Trophoblast cell (in vitro differentiated cells and primary cell): ENCODE results near the gene DENND2D.

Source experiments
- DNase-seq, 2 donors: peaks; one replicate each; pipeline ENCODE4 v3.0.0-alpha.2; 2016
- H2AFZ ChIP-seq: 2 replicates; pipeline ENCODE4 v1.6.1; 2013; ENCODE audit warnings: low read length, moderate library complexity, mild to moderate bottlenecking; ENCODE audit not compliant: insufficient read depth, poor library complexity
- H2AK5ac ChIP-seq: 2 replicates; pipeline ENCODE4 v1.6.1; 2013; ENCODE audit warnings: mild to moderate bottlenecking, low read length
- H2BK120ac ChIP-seq: 2 replicates; pipeline ENCODE4 v1.6.1; 2013; ENCODE audit warnings: low read length, mild to moderate bottlenecking, moderate library complexity; ENCODE audit not compliant: insufficient read depth, poor library complexity
- H2BK12ac ChIP-seq: 2 replicates; pipeline ENCODE4 v1.6.1; 2013; ENCODE audit warnings: mild to moderate bottlenecking, low read length, moderate library complexity
- H2BK5ac ChIP-seq: 2 replicates; pipeline ENCODE4 v1.6.1; 2013; ENCODE audit warnings: low read length, low read depth, moderate library complexity, mild to moderate bottlenecking; ENCODE audit not compliant: poor library complexity
- H3K14ac ChIP-seq: 2 replicates; pipeline ENCODE4 v1.6.1; 2013; ENCODE audit warnings: mild to moderate bottlenecking, low read length
- H3K18ac ChIP-seq: 2 replicates; pipeline ENCODE4 v1.6.1; 2013; ENCODE audit warnings: mild to moderate bottlenecking, low read length
- H3K23ac ChIP-seq: 2 replicates; pipeline ENCODE4 v1.6.1; 2013; ENCODE audit warnings: low read length
- H3K27ac ChIP-seq: 2 replicates; pipeline ENCODE4 v1.5.1; 2013; ENCODE audit warnings: low read depth, mild to moderate bottlenecking, inconsistent platforms, low read length, moderate library complexity
- H3K27me3 ChIP-seq: 2 replicates; pipeline ENCODE4 v1.6.1; 2013; ENCODE audit warnings: inconsistent platforms, mild to moderate bottlenecking, low read length, moderate library complexity; ENCODE audit not compliant: insufficient read depth
- H3K36me3 ChIP-seq, 2 experiments: 1 replicate in 1 of 2; 2 replicates in 1 of 2; pipeline ENCODE4 v1.6.1; 2013; ENCODE audit warnings: low read length in 2 of 2, mild to moderate bottlenecking in 2 of 2, moderate library complexity in 1 of 2; ENCODE audit not compliant: insufficient read depth in 2 of 2, control insufficient read depth in 1 of 2
- H3K4ac ChIP-seq: 2 replicates; pipeline ENCODE4 v1.6.1; 2013; ENCODE audit warnings: low read depth, mild to moderate bottlenecking, low read length, moderate library complexity
- H3K4me1 ChIP-seq, 2 experiments: 1 replicate in 1 of 2; 2 replicates in 1 of 2; pipeline ENCODE4 v1.6.1; 2013; ENCODE audit warnings: low read length in 2 of 2, mild to moderate bottlenecking in 2 of 2, moderate library complexity in 1 of 2; ENCODE audit not compliant: insufficient read depth in 2 of 2, control insufficient read depth in 1 of 2
- H3K4me2 ChIP-seq: 2 replicates; pipeline ENCODE4 v1.6.1; 2013; ENCODE audit warnings: inconsistent platforms, mild to moderate bottlenecking, low read length, moderate library complexity
- H3K4me3 ChIP-seq: 2 replicates; pipeline ENCODE4 v1.5.1; 2013; ENCODE audit warnings: mild to moderate bottlenecking, low read depth, low read length, inconsistent platforms
- H3K79me1 ChIP-seq: one replicate; pipeline ENCODE4 v1.6.1; 2013; ENCODE audit warnings: low read length
- H3K79me2 ChIP-seq: 2 replicates; pipeline ENCODE4 v1.6.1; 2013; ENCODE audit warnings: low read length, mild to moderate bottlenecking; ENCODE audit not compliant: control insufficient read depth, insufficient read depth, poor library complexity
- H3K9ac ChIP-seq: 2 replicates; pipeline ENCODE4 v1.6.1; 2013; ENCODE audit warnings: mild to moderate bottlenecking, low read length
- H3K9me3 ChIP-seq: 2 replicates; pipeline ENCODE4 v1.6.1; 2013; ENCODE audit warnings: low read depth, mild to moderate bottlenecking, control low read depth, inconsistent platforms, low read length; ENCODE audit not compliant: insufficient read depth
- H4K12ac ChIP-seq: 2 replicates; pipeline ENCODE4 v1.6.1; 2013; ENCODE audit warnings: low read depth, mild to moderate bottlenecking, low read length, moderate library complexity
- H4K8ac ChIP-seq: 2 replicates; pipeline ENCODE4 v1.6.1; 2013; ENCODE audit warnings: low read depth, mild to moderate bottlenecking, low read length, moderate library complexity
- H4K91ac ChIP-seq: one replicate; pipeline ENCODE4 v1.6.1; 2013; ENCODE audit warnings: low read depth, mild to moderate bottlenecking, low read length, moderate library complexity
- WGBS: extraction: QIAGEN DNeasy Blood & Tissue Kit; methylation state at CpG from one replicate; pipeline ENCODE4 v1.1.7; 2013; ENCODE audit warnings: missing lambda C conversion rate; ENCODE audit not compliant: insufficient read length, insufficient coverage; ENCODE audit errors: extremely low coverage; 5-methylcytosine and 5-hydroxymethylcytosine counted together

The DENND2D gene

GRCh38 chr1:111147948-111148347 lies 52.5 kb downstream of the DENND2D start:
- Histone ChIP-seq H3K79me2 (peaks cover 6% of the 10 kb centered on the region), H3K14ac (no peak overlapping the region), H2AK5ac (no peak overlapping the region)

GRCh38 chr1:111145963-111146768 lies 54.3 kb downstream of the DENND2D start:
- Histone ChIP-seq H4K12ac (no peak overlapping the region), H3K4me2 (no peak overlapping the region), H3K18ac (no peak overlapping the region), H2AK5ac (no peak overlapping the region), H3K79me2 (peaks cover 6% of the 10 kb centered on the region), H3K4me1 (peaks cover 0 to 2% of the 10 kb centered on the region in 2 experiments), H3K36me3 (peaks cover 0 to 7% of the 10 kb centered on the region in 2 experiments), H3K27me3 (no peaks in the 10 kb centered on the region), H2BK12ac (no peak overlapping the region), H3K79me1 (no peaks in the 10 kb centered on the region), H3K4ac (no peak overlapping the region), H3K27ac (no peak overlapping the region), H3K23ac (no peak overlapping the region), H3K9me3 (no peaks in the 10 kb centered on the region), H4K91ac (no peak overlapping the region), H2BK5ac (no peak overlapping the region), H3K9ac (no peak overlapping the region), H3K14ac (no peak overlapping the region), H4K8ac (no peak overlapping the region), H3K4me3 (no peak overlapping the region), H2BK120ac (no peak overlapping the region), H2AFZ (no peak overlapping the region)
- no peak for DNase-seq

More at GRCh38 chr1:111147948-111148347, 52.5 kb downstream of the DENND2D start:
- Histone ChIP-seq H4K91ac (no peak overlapping the region), H2BK5ac (no peak overlapping the region), H2AFZ (no peak overlapping the region), H4K8ac (no peak overlapping the region), H3K4me3 (no peak overlapping the region), H3K4ac (no peak overlapping the region), H3K18ac (no peak overlapping the region), H2BK12ac (no peak overlapping the region), H3K79me1 (no peaks in the 10 kb centered on the region), H3K9me3 (no peaks in the 10 kb centered on the region), H3K27me3 (no peaks in the 10 kb centered on the region), H3K4me2 (no peak overlapping the region), H4K12ac (no peak overlapping the region), H3K9ac (no peak overlapping the region), H2BK120ac (no peak overlapping the region), H3K36me3 (peaks cover 0 to 7% of the 10 kb centered on the region in 2 experiments), H3K4me1 (peaks cover 0 to 2% of the 10 kb centered on the region in 2 experiments), H3K27ac (no peak overlapping the region), H3K23ac (no peak overlapping the region)
- no peak for DNase-seq
- WGBS = no CpG with 5 or more reads among the region's 3 CpGs

GRCh38 chr1:111145542-111145941 lies 54.9 kb downstream of the DENND2D start:
- Histone ChIP-seq H3K27me3 (no peaks in the 10 kb centered on the region), H2BK12ac (no peak overlapping the region), H3K9ac (no peak overlapping the region), H3K27ac (no peak overlapping the region), H4K12ac (no peak overlapping the region), H3K79me1 (peaks cover under 1% of the 10 kb centered on the region), H3K18ac (no peak overlapping the region), H2AK5ac (no peak overlapping the region), H2BK120ac (no peak overlapping the region), H3K4me3 (no peak overlapping the region), H3K4ac (peak overlapping the region; percentile 53), H2AFZ (no peak overlapping the region), H4K91ac (no peak overlapping the region), H3K14ac (no peak overlapping the region), H3K36me3 (peaks cover 0 to 7% of the 10 kb centered on the region in 2 experiments), H3K4me2 (no peak overlapping the region), H3K9me3 (no peaks in the 10 kb centered on the region), H3K23ac (no peak overlapping the region), H3K4me1 (peaks cover 0 to 2% of the 10 kb centered on the region in 2 experiments), H2BK5ac (no peak overlapping the region), H4K8ac (no peak overlapping the region), H3K79me2 (peaks cover 7% of the 10 kb centered on the region)
- no peak for DNase-seq
- no CpG with 5 or more reads among the region's 2 CpGs for WGBS

GRCh38 chr1:111142356-111142975 lies 58.0 kb downstream of the DENND2D start:
- Histone ChIP-seq H3K14ac (no peak overlapping the region), H2BK12ac (no peak overlapping the region), H4K8ac (no peak overlapping the region), H2BK120ac (no peak overlapping the region), H3K23ac (no peak overlapping the region), H3K9ac (no peak overlapping the region), H3K4ac (peak overlapping the region; percentile 91), H2BK5ac (no peak overlapping the region), H3K9me3 (no peaks in the 10 kb centered on the region), H4K12ac (no peak overlapping the region), H3K4me3 (no peak overlapping the region), H3K36me3 (peaks cover 0 to 2% of the 10 kb centered on the region in 2 experiments), H2AK5ac (no peak overlapping the region), H3K79me2 (peaks cover 18% of the 10 kb centered on the region), H3K4me1 (peaks cover 0 to 3% of the 10 kb centered on the region in 2 experiments), H3K18ac (no peak overlapping the region), H3K79me1 (peaks cover 14% of the 10 kb centered on the region), H4K91ac (no peak overlapping the region), H3K27me3 (no peaks in the 10 kb centered on the region), H2AFZ (no peak overlapping the region), H3K27ac (no peak overlapping the region), H3K4me2 (no peak overlapping the region)
- no CpG with 5 or more reads among the region's 5 CpGs for WGBS
- peak in 1 of 2 donors; percentile 42 for DNase-seq
